ENCODE measurements around the gene DAGLB.

DNA sequence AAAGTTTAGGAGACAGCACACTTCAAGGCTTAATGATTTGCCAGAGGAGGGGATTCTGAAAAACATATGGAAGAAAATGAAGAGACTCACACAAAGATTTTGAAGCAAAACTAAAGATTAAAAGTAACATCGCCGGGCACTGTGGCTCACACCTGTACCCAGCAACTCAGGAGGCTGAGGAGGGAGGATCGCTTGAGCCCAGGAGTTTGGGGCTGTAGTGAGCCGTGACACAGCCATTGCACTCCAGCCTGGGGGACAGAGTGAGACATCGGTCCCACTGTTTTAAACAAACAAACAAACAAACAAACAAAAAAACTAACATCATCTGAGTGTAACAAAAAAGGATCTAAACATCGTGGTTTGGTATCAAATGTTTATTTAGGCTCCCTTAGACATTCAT, 33.7 kb upstream of the DAGLB start:
- TF ChIP-seq, protein P1, sequence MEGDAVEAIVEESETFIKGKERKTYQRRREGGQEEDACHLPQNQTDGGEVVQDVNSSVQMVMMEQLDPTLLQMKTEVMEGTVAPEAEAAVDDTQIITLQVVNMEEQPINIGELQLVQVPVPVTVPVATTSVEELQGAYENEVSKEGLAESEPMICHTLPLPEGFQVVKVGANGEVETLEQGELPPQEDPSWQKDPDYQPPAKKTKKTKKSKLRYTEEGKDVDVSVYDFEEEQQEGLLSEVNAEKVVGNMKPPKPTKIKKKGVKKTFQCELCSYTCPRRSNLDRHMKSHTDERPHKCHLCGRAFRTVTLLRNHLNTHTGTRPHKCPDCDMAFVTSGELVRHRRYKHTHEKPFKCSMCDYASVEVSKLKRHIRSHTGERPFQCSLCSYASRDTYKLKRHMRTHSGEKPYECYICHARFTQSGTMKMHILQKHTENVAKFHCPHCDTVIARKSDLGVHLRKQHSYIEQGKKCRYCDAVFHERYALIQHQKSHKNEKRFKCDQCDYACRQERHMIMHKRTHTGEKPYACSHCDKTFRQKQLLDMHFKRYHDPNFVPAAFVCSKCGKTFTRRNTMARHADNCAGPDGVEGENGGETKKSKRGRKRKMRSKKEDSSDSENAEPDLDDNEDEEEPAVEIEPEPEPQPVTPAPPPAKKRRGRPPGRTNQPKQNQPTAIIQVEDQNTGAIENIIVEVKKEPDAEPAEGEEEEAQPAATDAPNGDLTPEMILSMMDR (IDR thresholded peaks at IDR 0.05) = no peak
- TF ChIP-seq, protein P2, sequence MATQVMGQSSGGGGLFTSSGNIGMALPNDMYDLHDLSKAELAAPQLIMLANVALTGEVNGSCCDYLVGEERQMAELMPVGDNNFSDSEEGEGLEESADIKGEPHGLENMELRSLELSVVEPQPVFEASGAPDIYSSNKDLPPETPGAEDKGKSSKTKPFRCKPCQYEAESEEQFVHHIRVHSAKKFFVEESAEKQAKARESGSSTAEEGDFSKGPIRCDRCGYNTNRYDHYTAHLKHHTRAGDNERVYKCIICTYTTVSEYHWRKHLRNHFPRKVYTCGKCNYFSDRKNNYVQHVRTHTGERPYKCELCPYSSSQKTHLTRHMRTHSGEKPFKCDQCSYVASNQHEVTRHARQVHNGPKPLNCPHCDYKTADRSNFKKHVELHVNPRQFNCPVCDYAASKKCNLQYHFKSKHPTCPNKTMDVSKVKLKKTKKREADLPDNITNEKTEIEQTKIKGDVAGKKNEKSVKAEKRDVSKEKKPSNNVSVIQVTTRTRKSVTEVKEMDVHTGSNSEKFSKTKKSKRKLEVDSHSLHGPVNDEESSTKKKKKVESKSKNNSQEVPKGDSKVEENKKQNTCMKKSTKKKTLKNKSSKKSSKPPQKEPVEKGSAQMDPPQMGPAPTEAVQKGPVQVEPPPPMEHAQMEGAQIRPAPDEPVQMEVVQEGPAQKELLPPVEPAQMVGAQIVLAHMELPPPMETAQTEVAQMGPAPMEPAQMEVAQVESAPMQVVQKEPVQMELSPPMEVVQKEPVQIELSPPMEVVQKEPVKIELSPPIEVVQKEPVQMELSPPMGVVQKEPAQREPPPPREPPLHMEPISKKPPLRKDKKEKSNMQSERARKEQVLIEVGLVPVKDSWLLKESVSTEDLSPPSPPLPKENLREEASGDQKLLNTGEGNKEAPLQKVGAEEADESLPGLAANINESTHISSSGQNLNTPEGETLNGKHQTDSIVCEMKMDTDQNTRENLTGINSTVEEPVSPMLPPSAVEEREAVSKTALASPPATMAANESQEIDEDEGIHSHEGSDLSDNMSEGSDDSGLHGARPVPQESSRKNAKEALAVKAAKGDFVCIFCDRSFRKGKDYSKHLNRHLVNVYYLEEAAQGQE (IDR thresholded peaks at IDR 0.05; ENCODE audit: insufficient read depth in 1 of 2, low read depth in 2 of 2, low read length in 1 of 2) = no peak
- TF ChIP-seq TCF7L2 (IDR thresholded peaks at IDR 0.05; ENCODE audit: low read depth, low read length) (no peak), SIN3A (IDR thresholded peaks at IDR 0.05; ENCODE audit: borderline replicate concordance, insufficient read depth, low read depth, low read length) (no peak), POLR2AphosphoS5 (IDR thresholded peaks at IDR 0.05; ENCODE audit: low read depth, low read length) (no peak)

Data from Panc1 (cell line).